Stimulated activated naive B cell treated with anti-CD40 and anti-IgM and Interleukin-4, amounts not matched to agents 10 μg/mL and 1 μg/mL and 100 μg/mL, for 72 hours (primary cell): ENCODE data around the gene ALKBH4.
"Not testable (repeated sequence)": the region's sequence is repeated elsewhere in the genome, so short reads cannot be mapped to it uniquely, and the experiment has no call there.

Experiments used
- ATAC-seq, 2 donors: fragments of 150-1000 bp; cut with Tn5 transposase; replicated peaks; 2 replicates each; pipeline ENCODE4 v1.10.0; 2021; ENCODE audit warnings: moderate library complexity in 1 of 2
- DNase-seq: peaks from one replicate; pipeline ENCODE4 v3.0.0; 2021
- H3K27ac Mint-ChIP-seq: one replicate; pipeline ENCODE4 v1.8.0; 2022; ENCODE audit warnings: mild to moderate bottlenecking, mixed read lengths
- H3K27me3 Mint-ChIP-seq, 2 donors: one replicate each; pipeline ENCODE4 v1.8.0; 2022; ENCODE audit warnings: mixed read lengths in 2 of 2
- H3K36me3 Mint-ChIP-seq, 2 donors: one replicate each; pipeline ENCODE4 v1.8.0; 2022; ENCODE audit warnings: mixed read lengths in 2 of 2, mild to moderate bottlenecking in 1 of 2
- H3K4me1 Mint-ChIP-seq, 2 donors: one replicate each; pipeline ENCODE4 v1.8.0; 2022; ENCODE audit warnings: mixed read lengths in 2 of 2, mild to moderate bottlenecking in 1 of 2
- H3K4me3 Mint-ChIP-seq, 2 donors: one replicate each; pipeline ENCODE4 v1.8.0; 2022; ENCODE audit warnings: mild to moderate bottlenecking in 2 of 2, mixed read lengths in 2 of 2, moderate library complexity in 1 of 2
- H3K9me3 Mint-ChIP-seq, 2 donors: one replicate each; pipeline ENCODE4 v1.8.0; 2022; ENCODE audit warnings: mixed read lengths in 2 of 2, mild to moderate bottlenecking in 1 of 2

Gene ALKBH4

DNA sequence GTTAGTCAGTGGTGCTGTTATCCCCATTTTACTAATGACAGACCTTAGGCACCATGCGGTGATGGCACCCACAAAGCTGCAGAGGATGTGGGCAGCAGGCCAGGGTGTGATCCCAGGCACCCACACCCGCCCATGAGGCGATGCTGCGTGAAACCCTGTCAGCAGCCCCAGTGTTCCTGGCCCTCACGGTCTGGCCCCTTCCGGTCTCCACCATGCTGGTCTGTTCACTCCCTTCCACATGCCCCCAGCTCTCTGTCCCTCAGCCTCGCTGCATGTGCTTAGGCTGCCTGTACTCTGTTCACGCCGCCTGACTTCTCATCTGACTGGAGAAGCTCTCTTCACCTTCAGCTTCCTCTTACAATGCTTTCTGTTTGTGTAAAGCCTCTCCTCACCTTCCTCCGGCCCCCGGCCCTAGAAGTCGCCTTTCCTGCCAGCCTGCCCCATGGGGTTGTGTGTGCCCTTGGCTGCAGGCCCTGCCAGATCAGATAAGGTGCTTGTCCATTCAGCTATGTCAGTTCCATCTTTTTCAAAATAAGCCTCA lies 48.9 kb downstream of the ALKBH4 start:
- Mint-ChIP-seq H3K4me1 (peaks cover 47 to 78% of the 10 kb centered on the region in 2 donors), H3K27me3 (no peaks in the 10 kb centered on the region), H3K27ac (peak overlapping the region; percentile 96), H3K9me3 (peaks cover 0 to 1% of the 10 kb centered on the region in 2 donors), H3K4me3 (peak overlapping the region; percentile 74 to 76), H3K36me3 (peaks cover 46 to 53% of the 10 kb centered on the region in 2 donors)
- peak; percentile 46 for DNase-seq
- ATAC-seq, result peak; percentile 71 to 79

GRCh38 chr7:102413611-102414010 lies 51.1 kb downstream of the ALKBH4 start:
- peaks cover 44 to 78% of the 10 kb centered on the region in 2 donors for H3K4me1 Mint-ChIP-seq
- H3K36me3 Mint-ChIP-seq, result peaks cover 60 to 61% of the 10 kb centered on the region in 2 donors

DNA sequence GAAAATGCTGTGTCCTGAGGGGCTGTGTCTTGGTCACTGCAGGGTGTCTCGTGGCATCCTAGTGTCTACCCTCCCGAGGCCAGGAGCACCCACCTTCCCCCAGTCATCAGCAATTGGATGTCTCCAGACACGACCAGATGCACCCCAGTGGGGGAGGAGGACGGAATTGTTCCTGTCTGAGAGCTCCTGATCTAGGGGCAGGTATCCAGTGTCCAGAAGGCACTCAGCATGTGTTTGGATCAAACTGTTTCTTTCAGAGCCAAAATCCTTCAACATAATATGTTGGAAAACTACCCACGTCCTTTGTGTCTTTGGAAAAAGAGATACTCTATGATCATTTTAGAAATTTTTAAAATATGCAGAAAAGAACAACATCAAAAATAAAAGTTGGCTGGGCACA lies 51.6 kb downstream of the ALKBH4 start:
- H3K4me1 Mint-ChIP-seq, result peaks cover 45 to 78% of the 10 kb centered on the region in 2 donors
- H3K9me3 Mint-ChIP-seq, result peaks cover 6 to 8% of the 10 kb centered on the region in 2 donors
- no peaks in the 10 kb centered on the region for H3K27me3 Mint-ChIP-seq
- ATAC-seq (no peak), DNase-seq (no peak)
- H3K4me3 Mint-ChIP-seq, result no peak overlapping the region
- no peak overlapping the region for H3K27ac Mint-ChIP-seq
- peaks cover 61 to 65% of the 10 kb centered on the region in 2 donors for H3K36me3 Mint-ChIP-seq

More at GRCh38 chr7:102413611-102414010, 51.1 kb downstream of the ALKBH4 start:
- H3K27me3 Mint-ChIP-seq, result no peaks in the 10 kb centered on the region
- peaks cover 6 to 8% of the 10 kb centered on the region in 2 donors for H3K9me3 Mint-ChIP-seq
- no peak overlapping the region for H3K27ac Mint-ChIP-seq
- ATAC-seq (no peak), DNase-seq (no peak)
- no peak overlapping the region for H3K4me3 Mint-ChIP-seq

DNA sequence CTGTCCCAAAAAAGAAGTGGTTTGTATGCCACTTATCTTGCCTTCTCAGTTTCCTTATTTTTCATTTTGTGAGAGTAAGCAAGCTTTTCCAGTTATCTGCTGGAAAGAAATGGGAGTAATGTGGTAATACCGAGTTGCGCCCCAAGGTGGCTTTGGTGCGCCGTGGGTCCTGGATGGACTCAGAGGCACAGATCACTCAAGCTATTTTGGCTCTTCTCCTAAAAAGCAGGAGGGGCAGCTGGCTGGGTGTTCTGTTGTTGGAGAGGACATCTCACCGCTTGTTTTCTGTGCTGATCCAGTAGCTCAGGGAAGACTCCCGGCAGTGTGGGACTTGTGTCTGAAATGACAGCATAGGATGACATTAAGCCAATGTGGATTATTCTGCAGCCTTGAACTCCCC lies 52.1 kb downstream of the ALKBH4 start:
- peaks cover 6 to 8% of the 10 kb centered on the region in 2 donors for H3K9me3 Mint-ChIP-seq
- H3K27ac Mint-ChIP-seq, result no peak overlapping the region
- no peak overlapping the region for H3K4me3 Mint-ChIP-seq
- H3K4me1 Mint-ChIP-seq, result peaks cover 50 to 78% of the 10 kb centered on the region in 2 donors
- H3K36me3 Mint-ChIP-seq, result peaks cover 67 to 68% of the 10 kb centered on the region in 2 donors
- DNase-seq, result no peak
- H3K27me3 Mint-ChIP-seq, result no peaks in the 10 kb centered on the region
- no peak for ATAC-seq

GRCh38 chr7:102410918-102411317 lies 53.7 kb downstream of the ALKBH4 start:
- Mint-ChIP-seq H3K4me1 (peaks cover 40 to 66% of the 10 kb centered on the region in 2 donors), H3K4me3 (no peak overlapping the region), H3K27me3 (no peaks in the 10 kb centered on the region), H3K36me3 (peaks cover 61 to 68% of the 10 kb centered on the region in 2 donors), H3K9me3 (peaks cover 6 to 7% of the 10 kb centered on the region in 2 donors), H3K27ac (peak overlapping the region; percentile 90)
- ATAC-seq (no peak), DNase-seq (no peak)

GRCh38 chr7:102410123-102410522 lies 54.5 kb downstream of the ALKBH4 start:
- Mint-ChIP-seq H3K4me1 (peaks cover 33 to 58% of the 10 kb centered on the region in 2 donors), H3K9me3 (peaks cover 6 to 7% of the 10 kb centered on the region in 2 donors), H3K27me3 (no peaks in the 10 kb centered on the region), H3K4me3 (peak overlapping the region; percentile 11 to 62), H3K27ac (peak overlapping the region; percentile 90), H3K36me3 (peaks cover 53 to 65% of the 10 kb centered on the region in 2 donors)
- peak; percentile 34 to 40 for ATAC-seq
- DNase-seq, result no peak

DNA sequence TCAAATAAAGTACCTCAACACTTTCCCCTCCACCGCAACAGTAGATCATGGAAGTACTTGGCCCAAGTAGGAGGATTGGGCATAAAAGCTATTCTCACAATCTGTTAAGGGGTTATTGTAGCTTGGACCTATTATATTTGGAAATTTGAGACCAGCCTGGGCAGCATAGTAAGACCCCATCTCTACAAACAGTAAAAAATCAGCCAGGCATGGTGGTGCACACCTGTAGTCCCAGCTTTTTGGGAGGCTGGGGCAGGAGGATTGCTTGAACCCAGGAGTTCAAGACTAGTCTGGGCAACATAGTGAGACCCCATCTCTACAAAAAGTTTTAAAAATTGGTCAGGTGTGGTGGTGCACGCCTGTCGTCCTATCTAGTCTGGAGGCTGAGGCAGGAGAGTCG lies 55.3 kb downstream of the ALKBH4 start:
- peaks cover 6 to 7% of the 10 kb centered on the region in 2 donors for H3K9me3 Mint-ChIP-seq
- H3K27ac Mint-ChIP-seq, result peak overlapping the region; percentile 91
- H3K27me3 Mint-ChIP-seq, result no peaks in the 10 kb centered on the region
- H3K4me1 Mint-ChIP-seq, result peaks cover 31 to 59% of the 10 kb centered on the region in 2 donors
- peak overlapping the region in 1 of 2 donors; percentile 30 for H3K4me3 Mint-ChIP-seq
- ATAC-seq (no peak), DNase-seq (no peak)
- peaks cover 51 to 66% of the 10 kb centered on the region in 2 donors for H3K36me3 Mint-ChIP-seq

- peak overlapping the region; percentile 33 to 43 for H3K4me3 Mint-ChIP-seq
- not testable (repeated sequence) for DNase-seq, H3K27me3 Mint-ChIP-seq, H3K9me3 Mint-ChIP-seq
- H3K36me3 Mint-ChIP-seq, result peaks cover 51 to 71% of the 10 kb centered on the region in 2 donors
- peak; percentile 81 to 87 for ATAC-seq
- peak overlapping the region; percentile 91 for H3K27ac Mint-ChIP-seq
- peaks cover 28 to 62% of the 10 kb centered on the region in 2 donors for H3K4me1 Mint-ChIP-seq
Observed at GRCh38 chr7:102408530-102408929, 56.1 kb downstream of the ALKBH4 start.

GRCh38 chr7:102407910-102408309 lies 56.8 kb downstream of the ALKBH4 start:
- Mint-ChIP-seq H3K27me3 (no peaks in the 10 kb centered on the region), H3K36me3 (peaks cover 49 to 71% of the 10 kb centered on the region in 2 donors), H3K4me3 (peak overlapping the region in 1 of 2 donors; percentile 33), H3K27ac (peak overlapping the region; percentile 91), H3K4me1 (peaks cover 27 to 58% of the 10 kb centered on the region in 2 donors), H3K9me3 (peaks cover 6 to 7% of the 10 kb centered on the region in 2 donors)
- ATAC-seq, result peak; percentile 5 to 12
- DNase-seq, result no peak
